ENCODE measurements around the gene CBLN1.
A peak's percentile ranks its signal among the peaks of the same experiment; 100 is the strongest.

Gene CBLN1

DNA sequence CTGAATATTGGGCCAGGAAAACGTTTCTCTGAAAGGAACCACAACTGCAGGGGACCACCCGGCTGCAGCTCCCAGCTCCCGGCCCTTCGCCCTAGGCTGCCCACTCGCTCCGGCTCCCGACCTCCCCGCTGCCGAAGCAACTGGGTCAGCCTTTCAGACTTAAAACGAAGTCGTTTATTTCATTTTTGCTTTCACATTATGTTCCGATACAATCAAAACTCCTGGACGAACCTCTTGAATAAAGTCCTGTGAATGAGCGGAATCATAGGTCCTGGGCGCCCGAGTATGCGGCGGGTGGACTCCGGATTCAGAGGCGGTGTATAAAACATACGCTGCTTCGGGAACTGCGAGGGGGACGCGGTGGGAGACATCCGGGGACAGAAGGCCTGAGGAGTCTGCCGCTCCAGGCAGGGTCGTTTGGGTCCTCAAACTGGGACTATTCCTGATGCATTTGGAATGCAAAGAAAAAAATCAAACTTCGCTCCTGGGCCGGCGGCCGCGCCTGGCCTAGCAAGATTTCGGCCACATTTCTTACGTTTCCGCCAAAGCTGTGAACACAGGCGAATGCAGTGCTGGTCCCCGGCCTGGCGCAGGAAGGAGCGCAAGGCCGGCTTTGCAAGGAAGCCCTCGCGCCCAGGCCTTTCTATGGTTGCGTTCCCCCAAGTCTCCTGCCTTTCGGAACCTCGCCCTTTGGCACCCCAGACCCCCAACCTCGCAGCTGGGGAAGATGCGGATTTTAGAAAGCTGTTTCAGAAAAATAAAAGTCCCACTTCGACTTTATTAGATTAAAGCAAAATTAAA, 3.7 kb downstream of the CBLN1 start:
- Histone ChIP-seq H3K4me3 (ENCODE audit: low read depth, low read length) (peak overlapping the region; percentile 21; the same call in 1 of the 2 replicates), H3K27me3 (ENCODE audit: insufficient read depth, low read length) (peaks cover 96% of the 10 kb centered on the region), H2AFZ (ENCODE audit: low read length, unreplicated experiment) (no peak overlapping the region), H3K79me2 (ENCODE audit: control insufficient read depth, insufficient read depth, low read length, unreplicated experiment) (no peaks in the 10 kb centered on the region), H3K36me3 (ENCODE audit: insufficient read depth, low read length) (no peaks in the 10 kb centered on the region), H3K4me1 (ENCODE audit: control insufficient read depth, insufficient read depth, low read length, unreplicated experiment) (no peaks in the 10 kb centered on the region), H3K27ac (ENCODE audit: low read depth, low read length) (no peak overlapping the region)

DNA sequence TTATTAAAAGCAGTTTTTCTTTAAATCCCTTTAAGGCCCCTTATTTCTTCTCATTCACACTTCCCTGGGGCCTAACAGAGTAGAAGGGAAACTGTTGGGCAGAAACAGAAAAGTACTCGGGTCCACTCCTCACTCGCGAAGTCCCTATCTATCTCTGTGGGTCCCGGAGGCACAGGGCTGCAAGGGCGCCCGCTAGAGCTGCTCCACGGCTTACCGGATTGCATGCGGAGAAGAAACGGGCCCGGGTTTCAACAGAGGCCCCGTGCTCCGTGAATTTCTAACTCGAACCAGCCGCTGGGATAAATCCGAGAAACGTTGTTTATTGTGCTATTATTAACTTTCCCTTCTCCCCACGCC, 4.3 kb downstream of the CBLN1 start:
- H3K27me3 ChIP-seq (ENCODE audit: insufficient read depth, low read length) = peaks cover 95% of the 10 kb centered on the region
- no peak overlapping the region for H2AFZ ChIP-seq (ENCODE audit: low read length, unreplicated experiment)
- no peaks in the 10 kb centered on the region for H3K4me1 ChIP-seq (ENCODE audit: control insufficient read depth, insufficient read depth, low read length, unreplicated experiment)
- peak overlapping the region; percentile 21; the same call in 1 of the 2 replicates for H3K4me3 ChIP-seq (ENCODE audit: low read depth, low read length)
- H3K79me2 ChIP-seq (ENCODE audit: control insufficient read depth, insufficient read depth, low read length, unreplicated experiment) = no peaks in the 10 kb centered on the region
- no peaks in the 10 kb centered on the region for H3K36me3 ChIP-seq (ENCODE audit: insufficient read depth, low read length)
- H3K27ac ChIP-seq (ENCODE audit: low read depth, low read length) = no peak overlapping the region

DNA sequence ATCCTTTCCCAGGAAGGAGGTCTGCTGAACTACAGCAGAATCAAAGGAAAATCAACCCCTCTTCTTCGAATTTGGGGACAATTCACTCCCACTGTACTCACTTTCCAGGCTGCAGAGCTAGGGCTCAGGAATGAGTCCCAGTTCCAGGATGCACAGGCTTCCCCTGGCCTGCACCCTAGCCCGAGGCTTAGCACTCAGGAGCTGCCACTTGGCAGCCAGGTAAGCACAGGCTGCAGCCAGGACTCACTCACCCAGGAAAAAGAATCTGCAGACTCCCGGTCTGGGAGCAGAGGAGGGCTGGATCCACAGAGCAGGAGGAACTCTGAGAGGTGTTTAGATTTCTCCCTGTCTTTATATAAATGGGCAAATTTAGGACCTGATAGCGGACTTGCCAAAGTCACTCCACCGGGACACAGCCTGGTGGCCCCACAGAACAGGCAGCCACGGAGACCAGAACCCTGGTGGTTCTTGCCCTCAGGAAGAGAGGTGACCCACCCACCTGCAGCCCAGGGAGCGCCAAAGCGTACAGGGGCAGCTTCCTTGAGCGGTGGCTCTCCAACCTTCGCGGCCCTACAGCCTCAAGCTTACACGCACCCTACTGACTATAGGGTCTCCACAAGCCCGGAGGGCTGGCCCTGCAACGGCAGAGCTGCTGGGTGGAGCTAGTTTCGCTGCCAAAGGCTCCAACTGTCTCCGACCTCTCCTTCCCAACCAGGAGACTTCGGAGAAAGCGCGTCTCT, 4.8 kb downstream of the CBLN1 start:
- no peak overlapping the region for H3K27ac ChIP-seq (ENCODE audit: low read depth, low read length)
- H3K4me3 ChIP-seq (ENCODE audit: low read depth, low read length) = no peak overlapping the region
- no peaks in the 10 kb centered on the region for H3K36me3 ChIP-seq (ENCODE audit: insufficient read depth, low read length)
- H3K79me2 ChIP-seq (ENCODE audit: control insufficient read depth, insufficient read depth, low read length, unreplicated experiment) = no peaks in the 10 kb centered on the region
- H3K4me1 ChIP-seq (ENCODE audit: control insufficient read depth, insufficient read depth, low read length, unreplicated experiment) = no peaks in the 10 kb centered on the region
- no peak overlapping the region for H2AFZ ChIP-seq (ENCODE audit: low read length, unreplicated experiment)
- peaks cover 92% of the 10 kb centered on the region for H3K27me3 ChIP-seq (ENCODE audit: insufficient read depth, low read length)

DNA sequence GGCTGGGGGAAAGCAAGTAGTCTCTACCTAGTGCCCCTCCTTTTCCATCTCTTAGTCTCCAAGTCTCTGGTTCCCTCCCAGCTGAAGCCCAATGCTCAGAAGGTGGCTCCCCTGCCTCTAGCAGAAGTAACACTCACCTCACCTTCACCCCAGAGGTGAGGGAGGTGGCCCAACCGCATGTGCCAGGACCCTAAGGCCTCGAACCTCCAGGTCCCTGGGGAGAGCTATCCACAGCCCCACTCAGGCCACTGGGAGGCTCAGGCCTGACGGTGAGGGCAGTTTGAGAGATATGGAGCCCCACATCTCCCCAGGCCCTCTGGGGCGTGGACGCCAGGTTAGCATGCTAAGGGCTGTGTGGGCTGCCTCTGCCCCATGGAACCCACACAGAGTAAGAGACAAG, 5.8 kb downstream of the CBLN1 start:
- H3K36me3 ChIP-seq (ENCODE audit: insufficient read depth, low read length) = no peaks in the 10 kb centered on the region
- peaks cover 84% of the 10 kb centered on the region for H3K27me3 ChIP-seq (ENCODE audit: insufficient read depth, low read length)
- no peaks in the 10 kb centered on the region for H3K79me2 ChIP-seq (ENCODE audit: control insufficient read depth, insufficient read depth, low read length, unreplicated experiment)
- no peak overlapping the region for H3K4me3 ChIP-seq (ENCODE audit: low read depth, low read length)
- H3K4me1 ChIP-seq (ENCODE audit: control insufficient read depth, insufficient read depth, low read length, unreplicated experiment) = no peaks in the 10 kb centered on the region
- H3K27ac ChIP-seq (ENCODE audit: low read depth, low read length) = no peak overlapping the region
- H2AFZ ChIP-seq (ENCODE audit: low read length, unreplicated experiment) = no peak overlapping the region

DNA sequence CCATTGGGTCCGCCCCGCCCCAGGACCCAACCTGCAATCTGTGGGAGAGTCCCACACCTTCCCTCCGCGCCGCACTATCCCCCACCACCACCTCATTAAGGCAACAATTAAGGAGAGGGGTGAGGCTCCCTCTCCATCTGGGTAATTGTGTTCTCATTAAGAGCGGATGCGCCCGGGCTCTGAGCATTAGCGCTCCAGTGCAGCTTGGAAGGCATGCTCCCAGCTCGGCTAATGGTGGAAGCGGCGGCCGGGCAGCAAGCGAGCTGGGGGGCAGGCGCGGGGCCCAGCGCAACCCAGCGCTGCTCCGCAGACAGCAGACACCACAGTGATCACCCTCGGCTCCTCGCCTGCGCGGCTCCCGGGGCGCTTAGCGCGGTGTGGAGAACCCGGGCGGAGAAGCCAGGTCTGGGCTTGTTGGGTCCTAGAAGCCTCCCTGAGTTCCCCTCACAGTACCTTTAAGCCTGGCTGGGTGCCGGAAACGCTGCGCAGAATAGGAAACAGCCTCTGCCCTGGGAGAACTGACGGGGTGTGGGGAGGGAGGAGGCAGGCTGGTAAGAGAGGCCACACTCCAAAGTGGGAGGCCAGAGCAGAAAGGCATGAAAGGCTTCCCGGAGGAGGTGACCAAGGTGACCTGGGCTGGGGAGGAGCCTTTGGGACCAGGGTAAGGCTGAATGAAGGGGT, 6.4 kb downstream of the CBLN1 start:
- H3K79me2 ChIP-seq (ENCODE audit: control insufficient read depth, insufficient read depth, low read length, unreplicated experiment) = no peaks in the 10 kb centered on the region
- H3K27ac ChIP-seq (ENCODE audit: low read depth, low read length) = no peak overlapping the region
- H3K4me3 ChIP-seq (ENCODE audit: low read depth, low read length) = no peak overlapping the region
- no peaks in the 10 kb centered on the region for H3K4me1 ChIP-seq (ENCODE audit: control insufficient read depth, insufficient read depth, low read length, unreplicated experiment)
- H3K36me3 ChIP-seq (ENCODE audit: insufficient read depth, low read length) = no peaks in the 10 kb centered on the region
- no peak overlapping the region for H2AFZ ChIP-seq (ENCODE audit: low read length, unreplicated experiment)
- H3K27me3 ChIP-seq (ENCODE audit: insufficient read depth, low read length) = peaks cover 77% of the 10 kb centered on the region

DNA sequence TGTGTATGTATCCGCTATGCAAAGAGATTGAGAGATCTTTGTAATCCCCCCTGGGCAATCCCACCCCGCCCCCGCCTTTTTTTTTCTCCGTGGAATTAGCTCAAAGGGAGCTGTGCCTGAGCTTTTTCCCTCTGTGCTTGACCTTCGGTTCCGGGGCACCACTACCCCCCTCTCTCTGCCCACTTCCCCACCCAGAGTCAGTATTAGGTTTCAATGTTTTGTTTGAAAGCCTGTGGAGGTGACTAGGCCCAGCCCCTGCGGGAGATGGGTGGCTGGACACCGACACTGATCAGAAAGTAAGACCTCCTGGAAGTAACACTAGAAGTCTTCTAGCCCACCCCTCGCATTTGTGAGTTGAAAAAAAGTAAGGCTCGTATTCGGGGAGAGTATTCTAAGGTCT, 7.0 kb downstream of the CBLN1 start:
- H3K27ac ChIP-seq (ENCODE audit: low read depth, low read length) = no peak overlapping the region
- no peak overlapping the region for H3K4me3 ChIP-seq (ENCODE audit: low read depth, low read length)
- H3K27me3 ChIP-seq (ENCODE audit: insufficient read depth, low read length) = peaks cover 71% of the 10 kb centered on the region
- H3K79me2 ChIP-seq (ENCODE audit: control insufficient read depth, insufficient read depth, low read length, unreplicated experiment) = no peaks in the 10 kb centered on the region
- H2AFZ ChIP-seq (ENCODE audit: low read length, unreplicated experiment) = no peak overlapping the region
- H3K4me1 ChIP-seq (ENCODE audit: control insufficient read depth, insufficient read depth, low read length, unreplicated experiment) = no peaks in the 10 kb centered on the region
- H3K36me3 ChIP-seq (ENCODE audit: insufficient read depth, low read length) = no peaks in the 10 kb centered on the region

DNA sequence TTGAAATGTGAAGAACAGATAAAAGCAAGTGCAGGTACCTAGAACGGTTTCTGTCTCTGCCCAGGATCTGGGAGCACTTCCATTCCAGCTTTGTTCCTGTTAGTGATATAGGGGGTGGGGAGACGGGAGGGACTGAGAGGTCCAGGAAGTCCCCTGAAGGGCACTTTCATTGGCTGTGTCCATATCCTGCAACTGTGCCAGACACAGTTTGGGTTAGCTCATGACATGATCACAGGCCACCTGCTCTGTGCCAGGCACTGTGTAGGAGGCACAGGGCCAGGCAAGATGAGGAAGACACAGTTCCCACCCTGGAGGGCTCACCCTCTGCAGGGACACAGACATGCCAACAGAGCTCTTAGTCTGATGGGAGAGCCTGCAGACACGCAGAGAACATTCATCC, 7.9 kb downstream of the CBLN1 start:
- Histone ChIP-seq H3K4me1 (ENCODE audit: control insufficient read depth, insufficient read depth, low read length, unreplicated experiment) (no peaks in the 10 kb centered on the region), H3K4me3 (ENCODE audit: low read depth, low read length) (no peak overlapping the region), H2AFZ (ENCODE audit: low read length, unreplicated experiment) (no peak overlapping the region), H3K79me2 (ENCODE audit: control insufficient read depth, insufficient read depth, low read length, unreplicated experiment) (no peaks in the 10 kb centered on the region), H3K36me3 (ENCODE audit: insufficient read depth, low read length) (no peaks in the 10 kb centered on the region), H3K27ac (ENCODE audit: low read depth, low read length) (no peak overlapping the region), H3K27me3 (ENCODE audit: insufficient read depth, low read length) (peaks cover 63% of the 10 kb centered on the region)

DNA sequence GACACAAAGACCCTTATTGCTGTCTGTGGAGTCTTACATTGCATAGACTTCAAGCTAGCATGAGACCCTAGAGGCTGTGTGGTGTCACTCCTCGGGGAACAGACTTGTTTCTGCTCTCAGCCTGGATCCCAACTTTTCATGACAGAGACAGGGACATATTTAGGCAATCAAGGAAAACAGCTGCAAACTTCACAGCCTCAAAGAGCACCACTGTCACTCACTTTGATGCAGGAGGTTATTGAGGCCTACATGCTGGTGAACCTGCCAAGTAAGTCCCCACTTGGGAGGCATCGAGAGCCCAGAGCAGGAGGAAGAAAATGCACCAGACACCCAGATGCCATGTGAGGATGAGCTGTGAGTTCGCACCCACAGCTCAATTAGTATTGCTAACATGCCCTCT, 10.3 kb downstream of the CBLN1 start:
- H3K4me3 ChIP-seq (ENCODE audit: low read depth, low read length) = no peak overlapping the region
- no peaks in the 10 kb centered on the region for H3K4me1 ChIP-seq (ENCODE audit: control insufficient read depth, insufficient read depth, low read length, unreplicated experiment)
- peaks cover 39% of the 10 kb centered on the region for H3K27me3 ChIP-seq (ENCODE audit: insufficient read depth, low read length)
- H2AFZ ChIP-seq (ENCODE audit: low read length, unreplicated experiment) = no peak overlapping the region
- H3K79me2 ChIP-seq (ENCODE audit: control insufficient read depth, insufficient read depth, low read length, unreplicated experiment) = no peaks in the 10 kb centered on the region
- H3K27ac ChIP-seq (ENCODE audit: low read depth, low read length) = no peak overlapping the region
- H3K36me3 ChIP-seq (ENCODE audit: insufficient read depth, low read length) = no peaks in the 10 kb centered on the region

DNA sequence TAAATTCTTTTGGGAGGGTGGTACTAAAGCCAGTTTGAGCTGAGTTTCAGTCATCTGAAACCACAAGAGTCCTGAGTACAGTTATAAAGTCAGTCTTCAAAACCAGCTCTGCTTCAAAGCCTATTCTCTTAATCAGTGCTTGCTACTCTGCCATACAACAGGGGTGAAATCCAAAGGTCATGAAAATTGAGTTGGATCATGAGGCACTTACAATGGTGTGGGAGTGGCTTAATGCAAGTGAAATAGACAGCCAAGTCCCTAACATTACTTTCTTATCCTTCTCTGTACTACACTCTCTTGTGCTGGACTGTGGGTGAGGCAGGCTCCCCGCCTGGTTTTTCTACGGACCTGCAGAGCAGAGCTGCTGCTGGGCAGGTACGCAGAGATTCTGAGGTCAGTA, 12.4 kb downstream of the CBLN1 start:
- Histone ChIP-seq H3K27me3 (ENCODE audit: insufficient read depth, low read length) (peaks cover 18% of the 10 kb centered on the region), H3K4me3 (ENCODE audit: low read depth, low read length) (no peak overlapping the region)

DNA sequence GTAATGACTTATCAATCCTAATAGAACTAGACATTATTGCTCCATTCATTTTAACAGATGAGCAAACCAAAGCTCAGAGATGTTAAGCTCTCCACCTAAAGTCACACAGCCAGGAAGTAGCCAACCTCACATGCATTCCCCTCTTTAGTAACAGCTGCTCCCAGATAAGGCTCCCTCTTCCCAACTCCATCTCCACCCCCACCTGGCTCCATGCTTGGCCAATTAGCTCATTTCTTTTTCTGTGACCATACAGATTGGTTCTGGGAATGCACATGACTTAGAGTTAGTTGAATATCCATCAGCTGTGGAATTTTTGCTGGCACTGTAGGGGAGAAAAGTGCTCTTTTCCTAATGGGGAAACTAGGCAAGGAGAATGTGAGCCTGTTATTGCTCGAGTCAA, 13.0 kb downstream of the CBLN1 start:
- no peaks in the 10 kb centered on the region for H3K4me1 ChIP-seq (ENCODE audit: control insufficient read depth, insufficient read depth, low read length, unreplicated experiment)
- peaks cover 12% of the 10 kb centered on the region; the same call in 1 of the 2 replicates for H3K27me3 ChIP-seq (ENCODE audit: insufficient read depth, low read length)
- H3K4me3 ChIP-seq (ENCODE audit: low read depth, low read length) = no peak overlapping the region
- no peaks in the 10 kb centered on the region for H3K79me2 ChIP-seq (ENCODE audit: control insufficient read depth, insufficient read depth, low read length, unreplicated experiment)
- no peak overlapping the region for H2AFZ ChIP-seq (ENCODE audit: low read length, unreplicated experiment)
- H3K36me3 ChIP-seq (ENCODE audit: insufficient read depth, low read length) = no peaks in the 10 kb centered on the region
- no peak overlapping the region for H3K27ac ChIP-seq (ENCODE audit: low read depth, low read length)

More for the DNA sequence above, 12.4 kb downstream of the CBLN1 start:
- no peak overlapping the region for H2AFZ ChIP-seq (ENCODE audit: low read length, unreplicated experiment)
- no peak overlapping the region for H3K27ac ChIP-seq (ENCODE audit: low read depth, low read length)
- no peaks in the 10 kb centered on the region for H3K79me2 ChIP-seq (ENCODE audit: control insufficient read depth, insufficient read depth, low read length, unreplicated experiment)
- H3K36me3 ChIP-seq (ENCODE audit: insufficient read depth, low read length) = no peaks in the 10 kb centered on the region
- no peaks in the 10 kb centered on the region for H3K4me1 ChIP-seq (ENCODE audit: control insufficient read depth, insufficient read depth, low read length, unreplicated experiment)
